Measurements from ENCODE around the gene COLEC12.

The COLEC12 gene

DNA sequence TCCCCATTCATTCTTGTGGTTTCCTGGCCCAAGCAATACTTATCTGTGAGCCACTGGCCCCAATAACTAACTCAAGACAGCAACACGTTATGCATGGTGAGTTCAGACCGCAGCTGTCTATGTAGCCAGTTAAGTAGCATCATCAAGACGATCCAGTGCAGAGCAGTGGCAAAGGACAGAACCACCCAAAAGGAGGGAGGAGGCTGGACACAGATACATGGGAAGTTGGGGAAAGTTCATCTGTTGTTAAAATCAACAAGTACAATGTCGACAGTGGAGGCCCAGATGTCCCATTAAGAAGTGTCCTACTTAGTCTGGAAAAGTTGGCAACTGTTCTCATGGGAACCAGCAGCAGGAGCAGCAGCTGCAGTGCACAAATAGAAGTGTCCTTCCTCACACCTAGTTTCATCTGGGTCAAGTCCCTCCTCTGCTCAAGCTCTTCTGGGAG, 125.8 kb downstream of the COLEC12 start:
- Histone ChIP-seq H3K9me3 (ENCODE audit: low read length) (no peaks in the 10 kb centered on the region), H3K27me3 (ENCODE audit: control insufficient read depth in 1 of 2, insufficient read depth in 2 of 2, low read length in 2 of 2) (no peaks in the 10 kb centered on the region), H3K9ac (ENCODE audit: low read length) (no peak overlapping the region), H3K4me3 (ENCODE audit: low read depth in 1 of 2, low read length in 2 of 2) (no peak overlapping the region), H3K36me3 (ENCODE audit: insufficient read depth, low read length) (no peaks in the 10 kb centered on the region), H3K27ac (ENCODE audit: low read depth, low read length) (no peak overlapping the region), H3K4me1 (ENCODE audit: insufficient read depth, low read length) (peaks cover 68% of the 10 kb centered on the region)

DNA sequence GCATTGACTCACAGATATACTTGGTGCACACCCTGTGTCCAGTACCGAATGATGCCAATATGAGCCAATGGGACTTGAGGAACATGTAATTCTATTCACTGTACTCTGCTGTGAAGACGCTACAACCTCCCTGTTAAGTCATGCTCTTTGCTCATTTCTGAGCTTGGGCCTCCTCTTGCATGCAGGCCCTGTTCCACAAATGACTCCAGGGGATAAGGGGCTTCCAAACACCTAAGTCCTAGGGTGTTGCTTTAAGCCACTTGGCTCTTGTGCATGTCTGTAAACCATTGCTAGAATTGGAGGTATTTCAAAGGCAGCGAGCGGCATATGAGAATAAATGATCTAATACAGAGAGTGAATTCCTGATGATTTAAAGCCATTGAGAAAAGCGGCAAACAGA, 126.7 kb downstream of the COLEC12 start:
- no peak overlapping the region for H3K9ac ChIP-seq (ENCODE audit: low read length)
- H3K4me1 ChIP-seq (ENCODE audit: insufficient read depth, low read length): peaks cover 67% of the 10 kb centered on the region
- no peak overlapping the region for H3K4me3 ChIP-seq (ENCODE audit: low read depth in 1 of 2, low read length in 2 of 2)
- no peaks in the 10 kb centered on the region for H3K27me3 ChIP-seq (ENCODE audit: control insufficient read depth in 1 of 2, insufficient read depth in 2 of 2, low read length in 2 of 2)
- no peaks in the 10 kb centered on the region for H3K9me3 ChIP-seq (ENCODE audit: low read length)
- no peak overlapping the region for H3K27ac ChIP-seq (ENCODE audit: low read depth, low read length)
- H3K36me3 ChIP-seq (ENCODE audit: insufficient read depth, low read length): no peaks in the 10 kb centered on the region

GRCh38 chr18:371609-371982, 128.9 kb downstream of the COLEC12 start:
- no peaks in the 10 kb centered on the region for H3K36me3 ChIP-seq (ENCODE audit: insufficient read depth, low read length)
- H3K9ac ChIP-seq (ENCODE audit: low read length): no peak overlapping the region
- H3K9me3 ChIP-seq (ENCODE audit: low read length): no peaks in the 10 kb centered on the region
- H3K27ac ChIP-seq (ENCODE audit: low read depth, low read length): peak overlapping the region; percentile 30
- H3K4me1 ChIP-seq (ENCODE audit: insufficient read depth, low read length): peaks cover 45% of the 10 kb centered on the region
- no peaks in the 10 kb centered on the region for H3K27me3 ChIP-seq (ENCODE audit: control insufficient read depth in 1 of 2, insufficient read depth in 2 of 2, low read length in 2 of 2)
- H3K4me3 ChIP-seq (ENCODE audit: low read depth in 1 of 2, low read length in 2 of 2): no peak overlapping the region

- Histone ChIP-seq H3K27me3 (ENCODE audit: control insufficient read depth in 1 of 2, insufficient read depth in 2 of 2, low read length in 2 of 2) (no peaks in the 10 kb centered on the region), H3K36me3 (ENCODE audit: insufficient read depth, low read length) (no peaks in the 10 kb centered on the region), H3K9ac (ENCODE audit: low read length) (no peak overlapping the region), H3K4me1 (ENCODE audit: insufficient read depth, low read length) (peaks cover 39% of the 10 kb centered on the region), H3K4me3 (ENCODE audit: low read depth in 1 of 2, low read length in 2 of 2) (no peak overlapping the region), H3K9me3 (ENCODE audit: low read length) (no peaks in the 10 kb centered on the region), H3K27ac (ENCODE audit: low read depth, low read length) (peak overlapping the region; percentile 30)
Measured at GRCh38 chr18:370751-371608, 129.5 kb downstream of the COLEC12 start.

GRCh38 chr18:369224-370015, 131.1 kb downstream of the COLEC12 start:
- Histone ChIP-seq H3K4me1 (ENCODE audit: insufficient read depth, low read length) (peaks cover 28% of the 10 kb centered on the region), H3K27me3 (ENCODE audit: control insufficient read depth in 1 of 2, insufficient read depth in 2 of 2, low read length in 2 of 2) (no peaks in the 10 kb centered on the region), H3K27ac (ENCODE audit: low read depth, low read length) (no peak overlapping the region), H3K36me3 (ENCODE audit: insufficient read depth, low read length) (no peaks in the 10 kb centered on the region), H3K9ac (ENCODE audit: low read length) (no peak overlapping the region), H3K9me3 (ENCODE audit: low read length) (no peaks in the 10 kb centered on the region), H3K4me3 (ENCODE audit: low read depth in 1 of 2, low read length in 2 of 2) (no peak overlapping the region)

GRCh38 chr18:366466-367061, 133.9 kb downstream of the COLEC12 start:
- Histone ChIP-seq H3K9me3 (ENCODE audit: low read length) (no peaks in the 10 kb centered on the region), H3K27ac (ENCODE audit: low read depth, low read length) (no peak overlapping the region), H3K4me1 (ENCODE audit: insufficient read depth, low read length) (peaks cover 22% of the 10 kb centered on the region), H3K4me3 (ENCODE audit: low read depth in 1 of 2, low read length in 2 of 2) (no peak overlapping the region), H3K9ac (ENCODE audit: low read length) (no peak overlapping the region), H3K36me3 (ENCODE audit: insufficient read depth, low read length) (no peaks in the 10 kb centered on the region), H3K27me3 (ENCODE audit: control insufficient read depth in 1 of 2, insufficient read depth in 2 of 2, low read length in 2 of 2) (no peaks in the 10 kb centered on the region)

GRCh38 chr18:365651-366050, 134.8 kb downstream of the COLEC12 start:
- Histone ChIP-seq H3K4me1 (ENCODE audit: insufficient read depth, low read length) (peaks cover 13% of the 10 kb centered on the region), H3K27me3 (ENCODE audit: control insufficient read depth in 1 of 2, insufficient read depth in 2 of 2, low read length in 2 of 2) (no peaks in the 10 kb centered on the region), H3K36me3 (ENCODE audit: insufficient read depth, low read length) (no peaks in the 10 kb centered on the region)

DNA sequence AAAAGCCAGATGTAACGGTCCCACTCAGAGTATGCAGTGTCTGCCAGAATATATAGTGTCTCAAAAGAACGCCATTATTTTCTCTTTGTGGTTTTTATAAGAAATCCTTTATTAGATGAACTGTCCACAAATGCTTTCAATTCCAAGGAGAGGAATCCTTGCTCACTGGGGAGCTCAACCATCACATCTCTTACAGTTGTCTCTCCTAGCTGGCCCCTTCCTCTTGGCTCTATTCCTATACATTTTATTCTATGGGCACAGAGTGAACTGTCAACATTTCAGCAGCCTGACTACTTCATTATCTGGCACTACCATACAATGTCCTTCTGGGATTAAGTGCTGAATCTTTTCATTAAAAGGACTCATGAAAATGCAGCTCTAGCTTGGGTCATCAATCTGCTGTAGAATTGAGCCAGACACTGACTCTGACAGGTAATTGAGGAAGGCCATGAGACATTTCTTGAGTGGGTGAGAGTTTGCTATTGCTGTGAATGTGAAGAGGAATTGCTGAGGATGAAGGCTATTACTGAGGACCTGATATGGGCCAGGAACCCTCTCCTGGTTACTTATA, 136.2 kb downstream of the COLEC12 start:
- Histone ChIP-seq H3K4me1 (ENCODE audit: insufficient read depth, low read length) (peaks cover 10% of the 10 kb centered on the region), H3K4me3 (ENCODE audit: low read depth in 1 of 2, low read length in 2 of 2) (no peak overlapping the region), H3K27ac (ENCODE audit: low read depth, low read length) (no peak overlapping the region), H3K9ac (ENCODE audit: low read length) (no peak overlapping the region), H3K36me3 (ENCODE audit: insufficient read depth, low read length) (no peaks in the 10 kb centered on the region), H3K9me3 (ENCODE audit: low read length) (no peaks in the 10 kb centered on the region), H3K27me3 (ENCODE audit: control insufficient read depth in 1 of 2, insufficient read depth in 2 of 2, low read length in 2 of 2) (no peaks in the 10 kb centered on the region)

More at GRCh38 chr18:365651-366050, 134.8 kb downstream of the COLEC12 start:
- Histone ChIP-seq H3K27ac (ENCODE audit: low read depth, low read length) (no peak overlapping the region), H3K9me3 (ENCODE audit: low read length) (no peaks in the 10 kb centered on the region), H3K4me3 (ENCODE audit: low read depth in 1 of 2, low read length in 2 of 2) (no peak overlapping the region), H3K9ac (ENCODE audit: low read length) (no peak overlapping the region)

- Histone ChIP-seq H3K27me3 (ENCODE audit: control insufficient read depth in 1 of 2, insufficient read depth in 2 of 2, low read length in 2 of 2) (no peaks in the 10 kb centered on the region), H3K9me3 (ENCODE audit: low read length) (no peaks in the 10 kb centered on the region), H3K9ac (ENCODE audit: low read length) (no peak overlapping the region), H3K4me1 (ENCODE audit: insufficient read depth, low read length) (peaks cover 10% of the 10 kb centered on the region), H3K4me3 (ENCODE audit: low read depth in 1 of 2, low read length in 2 of 2) (no peak overlapping the region), H3K36me3 (ENCODE audit: insufficient read depth, low read length) (no peaks in the 10 kb centered on the region), H3K27ac (ENCODE audit: low read depth, low read length) (peak overlapping the region; percentile 40)
Measured at GRCh38 chr18:363301-364085, 137.0 kb downstream of the COLEC12 start.

DNA sequence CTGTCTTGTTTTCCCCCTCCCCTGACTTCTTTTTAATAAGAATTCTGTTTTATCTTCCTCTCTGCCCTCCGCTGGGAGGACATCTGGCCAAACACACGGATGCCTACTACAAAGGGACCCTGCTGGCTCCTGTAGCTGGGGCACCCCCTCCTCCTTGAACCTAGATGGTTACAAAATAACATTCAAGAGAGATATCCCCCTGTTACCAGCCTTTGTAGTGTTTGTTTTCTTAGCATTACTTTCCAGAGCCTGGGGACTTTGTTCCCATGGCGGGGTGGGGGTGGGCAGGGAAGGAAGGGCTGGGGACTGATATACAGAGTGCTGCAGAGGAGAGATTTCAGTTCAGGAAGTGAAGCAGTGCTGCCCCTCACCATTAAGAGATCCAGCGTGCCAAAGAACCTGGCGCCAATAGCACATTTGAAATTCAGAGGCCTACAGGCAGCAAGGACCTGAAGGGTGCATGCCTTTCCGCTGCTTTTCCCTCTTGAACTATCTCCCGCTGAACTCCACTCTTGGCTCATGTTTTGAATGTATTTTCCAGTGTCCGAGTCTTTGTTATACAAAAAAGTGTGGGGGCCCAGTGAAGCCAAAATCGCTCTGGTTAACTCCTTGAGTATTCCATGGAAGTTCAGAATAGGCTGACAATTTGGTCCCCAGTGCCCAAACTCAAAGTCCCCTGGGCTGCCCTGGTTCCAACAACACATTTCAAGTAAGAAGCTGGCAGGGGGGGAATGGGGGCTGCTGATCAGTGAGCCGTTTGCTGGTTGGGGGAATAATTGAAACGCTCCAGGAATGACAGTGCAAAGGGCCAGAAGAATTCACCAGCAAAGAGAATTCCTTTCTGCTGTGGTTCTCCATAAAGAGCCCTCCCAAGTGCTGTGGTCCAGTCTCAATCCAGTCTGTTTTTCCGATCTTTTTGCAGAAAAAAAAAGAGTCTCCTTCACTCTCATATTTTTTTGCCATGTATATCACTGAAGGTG, 137.9 kb downstream of the COLEC12 start:
- Histone ChIP-seq H3K9me3 (ENCODE audit: low read length) (no peaks in the 10 kb centered on the region), H3K27me3 (ENCODE audit: control insufficient read depth in 1 of 2, insufficient read depth in 2 of 2, low read length in 2 of 2) (no peaks in the 10 kb centered on the region), H3K36me3 (ENCODE audit: insufficient read depth, low read length) (no peaks in the 10 kb centered on the region), H3K9ac (ENCODE audit: low read length) (no peak overlapping the region), H3K4me3 (ENCODE audit: low read depth in 1 of 2, low read length in 2 of 2) (no peak overlapping the region), H3K27ac (ENCODE audit: low read depth, low read length) (peak overlapping the region; percentile 40), H3K4me1 (ENCODE audit: insufficient read depth, low read length) (peaks cover 11% of the 10 kb centered on the region)

All from muscle layer of colon (tissue), 2 donors.